GM12892 (cell line): Measurements from ENCODE around the gene PDGFB.

Experiments
- POLR2A ChIP-seq: IDR thresholded peaks from 2 replicates; pipeline ENCODE4 v1.6.1; 2011; ENCODE audit warnings: low read depth, low read length, control low read depth
- POLR2AphosphoS5 ChIP-seq: IDR thresholded peaks from 2 replicates; pipeline ENCODE4 v1.6.1; 2011; ENCODE audit warnings: low read depth, low read length, control low read depth
- TAF1 ChIP-seq: IDR thresholded peaks from 2 replicates; pipeline ENCODE4 v1.6.1; 2011; ENCODE audit warnings: low read depth, mild to moderate bottlenecking, control low read depth, low read length, borderline replicate concordance

GRCh38 chr22:39182478-39183030 is 62.2 kb downstream of the PDGFB start:
- TF ChIP-seq POLR2AphosphoS5 (no peak), POLR2A (no peak), TAF1 (no peak)
